GM21526 (cell line): ENCODE measurements around the gene FERMT2.
"Not testable (repeated sequence)": the region's sequence is repeated elsewhere in the genome, so short reads cannot be mapped to it uniquely, and the experiment has no call there.

ENCODE experiments used
- ATAC-seq: cut with Tn5 transposase; IDR thresholded peaks from one replicate; pipeline ENCODE4 v1.9.1; 2021; ENCODE audit warnings: moderate library complexity; ENCODE audit not compliant: unreplicated experiment, low FRiP score

The FERMT2 gene

DNA sequence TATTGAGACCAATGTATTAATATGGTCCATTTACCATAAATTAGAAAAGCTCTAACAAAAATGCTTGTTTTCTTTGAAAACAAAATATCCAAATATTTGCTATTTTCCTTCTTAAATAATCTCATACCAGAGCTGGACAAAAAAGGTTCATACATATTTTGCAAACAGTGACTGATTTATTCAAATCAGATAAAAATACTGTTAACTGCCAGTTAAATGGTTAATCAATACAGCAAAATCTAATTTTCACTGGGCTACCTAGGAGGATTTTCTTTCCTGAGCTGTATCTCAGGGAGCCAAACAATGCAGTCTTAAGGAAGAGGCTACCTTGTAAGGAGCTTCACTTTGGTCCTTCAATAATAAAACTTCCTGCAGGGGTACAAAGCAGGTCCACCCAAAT, 2.0 kb downstream of the FERMT2 start:
- ATAC-seq = no peak

GRCh38 chr14:52948039-52948438, 2.8 kb downstream of the FERMT2 start:
- no peak for ATAC-seq

DNA sequence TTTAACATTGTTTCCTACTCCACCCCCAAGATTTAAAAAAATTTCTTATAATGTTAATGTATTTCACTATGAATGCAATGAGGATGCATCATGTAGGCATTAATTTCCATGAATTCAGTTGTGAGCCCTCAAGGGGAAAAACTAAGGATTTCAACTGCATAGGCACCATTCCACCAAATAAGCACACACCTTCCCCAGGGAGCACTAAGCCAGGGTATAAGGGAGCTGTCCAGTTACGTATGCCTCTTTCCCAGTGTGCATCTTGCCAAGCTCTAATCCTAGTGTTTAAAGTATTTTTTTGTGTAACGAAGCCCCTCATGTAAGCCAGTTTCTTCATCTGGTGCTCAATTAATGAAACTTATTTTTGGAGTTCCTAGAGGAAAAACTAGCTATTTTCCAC, 6.6 kb downstream of the FERMT2 start:
- ATAC-seq = no peak

GRCh38 chr14:52939427-52939826, 11.4 kb downstream of the FERMT2 start:
- ATAC-seq = no peak

DNA sequence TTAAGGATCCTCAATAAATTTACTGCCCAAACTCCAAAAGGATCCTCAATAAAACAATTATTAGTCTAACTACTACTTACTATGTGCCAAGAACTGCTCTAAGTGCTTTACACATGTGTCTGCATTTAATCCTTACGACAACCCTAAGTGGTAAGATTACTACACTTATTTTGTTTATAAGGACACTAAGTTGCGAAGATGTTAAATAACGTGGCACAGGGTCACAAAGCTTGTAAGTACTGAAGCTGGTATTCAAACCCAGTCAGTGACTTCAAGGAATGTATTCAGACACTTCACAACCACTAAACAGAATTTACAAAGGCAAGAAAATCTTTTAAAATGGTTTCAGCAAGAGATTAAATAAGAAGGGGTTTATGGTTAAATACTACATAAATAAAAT, 13.0 kb downstream of the FERMT2 start:
- no peak for ATAC-seq

DNA sequence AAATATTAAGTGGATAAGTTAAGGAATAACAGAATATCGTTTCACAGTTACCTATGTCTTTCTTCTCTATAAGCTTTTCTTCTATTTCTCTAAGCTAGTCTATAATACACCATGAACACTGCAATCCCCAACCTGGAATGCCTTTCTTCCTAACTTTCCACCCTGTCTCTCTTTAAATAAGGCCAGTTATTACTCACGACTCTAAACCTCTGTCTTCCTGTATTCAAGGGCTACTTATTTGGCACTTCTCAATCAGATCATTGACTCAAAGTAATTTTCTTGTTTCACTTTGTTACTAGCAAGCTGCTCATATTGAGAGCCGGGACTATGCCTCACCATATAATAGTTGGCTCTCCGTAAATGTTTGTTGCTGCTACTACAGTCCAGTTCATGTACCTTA, 13.5 kb downstream of the FERMT2 start:
- ATAC-seq = no peak

DNA sequence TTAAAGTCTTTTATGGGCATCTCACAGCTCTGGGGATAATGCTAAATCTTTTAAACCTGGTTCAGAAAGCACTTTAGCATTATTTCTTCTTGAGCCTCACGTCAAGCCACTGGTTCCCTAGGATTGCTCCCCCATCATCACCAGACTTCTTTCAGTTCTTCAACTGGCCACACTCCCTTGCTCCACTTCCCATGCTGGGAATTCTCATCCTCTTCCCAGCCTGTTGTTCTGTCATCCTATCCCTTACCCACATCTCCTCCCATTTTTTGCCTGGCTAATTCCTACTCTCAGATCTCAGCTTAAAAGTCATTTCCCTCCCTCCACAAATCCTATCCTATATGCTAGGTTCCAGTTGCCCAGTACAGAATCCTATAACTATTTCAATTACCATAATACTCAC, 14.4 kb downstream of the FERMT2 start:
- ATAC-seq = no peak

- ATAC-seq = no peak
Measured at GRCh38 chr14:52935833-52936232, 15.0 kb downstream of the FERMT2 start.

- ATAC-seq = no peak
Measured at GRCh38 chr14:52934762-52935161, 16.1 kb downstream of the FERMT2 start.

GRCh38 chr14:52929192-52929807, 21.6 kb downstream of the FERMT2 start:
- no peak for ATAC-seq

DNA sequence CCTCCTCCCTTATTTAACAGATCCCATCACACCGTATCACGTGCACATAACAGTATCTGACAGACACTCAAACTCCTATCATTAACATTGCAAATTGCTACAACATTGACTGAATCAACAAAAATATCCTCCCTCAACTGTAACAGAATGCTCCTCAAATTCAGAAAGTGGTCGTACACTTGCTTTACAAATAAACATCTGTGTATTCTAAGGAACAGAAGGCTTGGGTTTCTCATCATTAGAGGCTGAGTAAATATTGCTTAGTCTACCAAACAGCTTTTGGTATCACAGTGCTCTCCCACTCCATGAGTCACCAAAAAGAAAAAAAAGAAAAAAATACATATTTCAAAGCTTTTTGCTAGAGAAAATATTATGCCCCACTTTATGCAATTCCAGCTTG, 23.9 kb downstream of the FERMT2 start:
- no peak for ATAC-seq

GRCh38 chr14:52923902-52924575, 26.8 kb downstream of the FERMT2 start:
- ATAC-seq = no peak

GRCh38 chr14:52922656-52923055, 28.2 kb downstream of the FERMT2 start:
- no peak for ATAC-seq

GRCh38 chr14:52922059-52922458, 28.8 kb downstream of the FERMT2 start:
- ATAC-seq = no peak

DNA sequence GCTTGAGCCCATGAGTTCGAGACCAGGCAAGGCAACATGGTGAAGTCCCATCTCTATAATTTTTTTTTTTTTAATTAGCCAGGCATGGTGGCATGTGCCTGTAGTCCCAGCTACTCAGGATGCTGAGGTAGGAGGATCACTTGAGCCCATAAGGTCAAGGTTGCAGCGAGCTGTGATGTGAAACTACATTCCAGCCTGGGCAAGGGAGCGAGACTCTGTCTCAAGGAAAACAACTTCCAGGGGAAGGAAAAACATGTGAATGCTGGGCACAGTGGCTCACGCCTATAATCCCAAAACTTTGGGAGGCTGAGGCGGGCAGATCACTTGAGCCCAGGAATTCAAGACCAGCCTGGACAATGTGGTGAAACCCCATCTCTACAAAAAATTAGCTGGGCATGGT, 30.4 kb downstream of the FERMT2 start:
- not testable (repeated sequence) for ATAC-seq

DNA sequence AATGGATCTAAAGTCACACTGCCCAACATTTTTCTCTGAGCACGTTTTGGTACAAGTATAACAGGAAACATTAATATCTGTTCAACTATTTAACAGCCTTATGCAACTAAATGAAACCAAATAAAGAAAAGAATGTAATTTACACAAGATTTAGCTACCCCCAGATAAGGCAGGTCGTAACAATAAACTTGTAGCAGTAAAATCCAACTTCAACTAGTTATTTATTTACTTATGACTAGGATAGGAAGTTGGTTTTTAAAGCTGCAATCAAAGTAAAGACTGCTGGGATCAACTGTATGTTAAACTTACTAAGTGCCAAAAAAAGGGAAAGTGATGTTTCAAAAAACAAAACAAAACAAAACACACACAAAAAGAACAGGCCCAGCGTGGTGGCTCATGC, 30.9 kb downstream of the FERMT2 start:
- ATAC-seq = no peak

GRCh38 chr14:52918486-52918885, 32.4 kb downstream of the FERMT2 start:
- peak; percentile 90 for ATAC-seq

GRCh38 chr14:52917735-52918134, 33.1 kb downstream of the FERMT2 start:
- ATAC-seq = no peak

- no peak for ATAC-seq
Measured at GRCh38 chr14:52914295-52914694, 36.6 kb downstream of the FERMT2 start.

DNA sequence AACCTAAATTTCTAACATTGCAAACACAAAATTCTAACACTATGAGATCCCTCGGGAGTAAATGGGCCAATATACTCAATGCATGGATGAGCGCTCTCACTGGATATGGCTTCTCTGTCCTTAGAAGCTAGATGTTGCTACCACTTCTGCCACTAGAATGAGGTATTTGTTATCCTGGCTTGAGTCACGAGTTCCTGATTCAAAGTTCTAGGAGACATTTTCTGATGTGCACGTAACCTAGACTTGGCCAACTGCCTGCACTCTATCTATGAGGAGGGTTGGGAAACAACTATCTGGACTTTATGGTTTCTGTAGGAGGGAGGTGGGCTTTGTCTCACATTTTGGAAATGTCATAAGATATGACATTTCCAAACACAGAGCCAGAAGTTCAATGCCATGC, 37.6 kb downstream of the FERMT2 start:
- no peak for ATAC-seq

- ATAC-seq = no peak
Measured at GRCh38 chr14:52911904-52912303, 38.9 kb downstream of the FERMT2 start.

- ATAC-seq = no peak
Measured at GRCh38 chr14:52910572-52910971, 40.3 kb downstream of the FERMT2 start.

DNA sequence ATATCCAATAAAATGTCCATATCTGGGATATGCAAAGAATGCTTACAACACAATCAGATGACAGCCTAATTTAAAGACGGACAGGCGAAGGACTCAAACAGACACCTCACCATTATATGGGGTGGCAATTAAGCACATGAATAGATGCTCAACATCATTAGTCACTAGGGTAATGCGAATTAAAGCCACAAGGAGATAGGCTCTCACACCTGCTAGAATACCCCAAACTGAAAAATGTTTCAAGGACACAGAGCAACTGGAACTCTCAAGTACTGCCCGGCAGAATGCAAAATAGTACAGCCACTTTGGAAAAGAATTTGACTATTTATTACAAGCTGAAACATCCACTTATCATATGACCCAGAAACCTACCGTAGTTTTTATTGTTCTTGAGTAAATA, 42.9 kb downstream of the FERMT2 start:
- ATAC-seq = no peak
